CD14-positive monocyte (primary cell): ENCODE data around the gene TYW1. TPM values are rescaled to one million over a fixed set of nuclear protein-coding genes. Genes with fewer than 3 reads are reported as not detected.
"Not testable (repeated sequence)": the region's sequence is repeated elsewhere in the genome, so short reads cannot be mapped to it uniquely, and the experiment has no call there.

ENCODE experiments used
- DNase-seq, 3 donors: peaks; one replicate each; pipeline ENCODE4 v3.0.0-alpha.2; 2011 to 2022
- H2AFZ ChIP-seq: 2 replicates; pipeline ENCODE4 v1.6.0; 2012; ENCODE audit warnings: mild to moderate bottlenecking, low read depth, low read length, inconsistent platforms; ENCODE audit not compliant: insufficient read depth, poor library complexity, severe bottlenecking
- H3K27ac ChIP-seq, 2 donors: 1 replicate in 1 of 2; 2 replicates in 1 of 2; pipeline ENCODE4 v1.5.1; 2012 to 2013; ENCODE audit warnings: low read length in 2 of 2, control low read depth in 1 of 2, inconsistent platforms in 1 of 2, low read depth in 1 of 2, mild to moderate bottlenecking in 1 of 2
- H3K27me3 ChIP-seq, 2 donors: one replicate each; pipeline versions ENCODE4 v1.6.0 to v1.6.1; 2011 to 2013; ENCODE audit warnings: low read length in 2 of 2; ENCODE audit not compliant: control insufficient read depth in 2 of 2, insufficient read depth in 2 of 2
- H3K36me3 ChIP-seq, 2 donors: replicated peaks in 1 of 2; 1 replicate in 1 of 2; 2 replicates in 1 of 2; pipeline versions ENCODE4 v1.5.1 to v1.6.1; 2012 to 2013; ENCODE audit warnings: low read length in 2 of 2, control low read depth in 1 of 2, inconsistent platforms in 1 of 2, mild to moderate bottlenecking in 1 of 2; ENCODE audit not compliant: insufficient read depth in 2 of 2, control insufficient read depth in 1 of 2
- H3K4me1 ChIP-seq, 2 donors: 1 replicate in 1 of 2; 2 replicates in 1 of 2; pipeline versions ENCODE4 v1.5.1 to v1.6.1; 2012 to 2013; ENCODE audit warnings: low read length in 2 of 2, control low read depth in 1 of 2, inconsistent platforms in 1 of 2, mild to moderate bottlenecking in 1 of 2, moderate library complexity in 1 of 2; ENCODE audit not compliant: insufficient read depth in 2 of 2, control insufficient read depth in 1 of 2
- H3K4me2 ChIP-seq: replicated peaks from 2 replicates; pipeline ENCODE3; 2012; ENCODE audit warnings: low read length, moderate library complexity, mild to moderate bottlenecking; ENCODE audit not compliant: poor library complexity, severe bottlenecking; ENCODE audit errors: extremely low read depth
- H3K4me3 ChIP-seq, 3 experiments: fragments of 200-600 bp in 1 of 3; sonication (generic) in 1 of 3; replicated peaks in 1 of 3; 1 replicate in 2 of 3; 2 replicates in 1 of 3; pipeline ENCODE4 v1.5.1; 2011 to 2013; ENCODE audit warnings: low read length in 3 of 3, mild to moderate bottlenecking in 3 of 3, control low read depth in 2 of 3, low read depth in 2 of 3, inconsistent platforms in 1 of 3, moderate library complexity in 1 of 3
- H3K79me2 ChIP-seq: 2 replicates; pipeline ENCODE4 v1.6.0; 2012; ENCODE audit warnings: mild to moderate bottlenecking, control low read depth, inconsistent platforms, low read length, moderate library complexity; ENCODE audit not compliant: insufficient read depth
- H3K9ac ChIP-seq: 2 replicates; pipeline ENCODE4 v1.6.0; 2017; ENCODE audit warnings: low read length, mild to moderate bottlenecking; ENCODE audit not compliant: insufficient read depth, poor library complexity, severe bottlenecking
- H3K9me3 ChIP-seq, 2 donors: replicated peaks in 1 of 2; 1 replicate in 1 of 2; 2 replicates in 1 of 2; pipeline versions ENCODE4 v1.5.1 to v1.6.1; 2012 to 2013; ENCODE audit warnings: low read length in 2 of 2, control low read depth in 1 of 2; ENCODE audit not compliant: control insufficient read depth in 1 of 2, insufficient read depth in 1 of 2
- H4K20me1 ChIP-seq: 2 replicates; pipeline ENCODE4 v1.6.0; 2012; ENCODE audit warnings: mild to moderate bottlenecking, low read length, control low read depth, moderate library complexity; ENCODE audit not compliant: insufficient read depth
- H3K27ac Mint-ChIP-seq, 7 donors: one replicate each; pipeline ENCODE4 v1.8.0; 2020; ENCODE audit warnings: mild to moderate bottlenecking in 7 of 7, mixed read lengths in 7 of 7, moderate library complexity in 6 of 7, inconsistent platforms in 2 of 7
- H3K27me3 Mint-ChIP-seq, 3 donors: one replicate each; pipeline ENCODE4 v1.8.0; 2021 to 2022; ENCODE audit warnings: low read depth in 3 of 3, mild to moderate bottlenecking in 3 of 3, mixed read lengths in 3 of 3, moderate library complexity in 3 of 3, inconsistent platforms in 1 of 3
- H3K36me3 Mint-ChIP-seq, 2 donors: one replicate each; pipeline ENCODE4 v1.8.0; 2020; ENCODE audit warnings: mixed read lengths in 2 of 2, inconsistent platforms in 1 of 2, mild to moderate bottlenecking in 1 of 2
- H3K4me1 Mint-ChIP-seq: one replicate; pipeline ENCODE4 v1.8.0; 2020; ENCODE audit warnings: mild to moderate bottlenecking, mixed read lengths
- H3K4me3 Mint-ChIP-seq, 2 donors: one replicate each; pipeline ENCODE4 v1.8.0; 2020; ENCODE audit warnings: mild to moderate bottlenecking in 2 of 2, mixed read lengths in 2 of 2, moderate library complexity in 1 of 2
- H3K9me3 Mint-ChIP-seq, 7 donors: one replicate each; pipeline ENCODE4 v1.8.0; 2020 to 2022; ENCODE audit warnings: mixed read lengths in 7 of 7, mild to moderate bottlenecking in 6 of 7, moderate library complexity in 6 of 7, inconsistent platforms in 2 of 7
- WGBS: methylation state at CpG from one replicate; pipeline ENCODE4 v1.1.5; 2013; ENCODE audit warnings: missing lambda C conversion rate; ENCODE audit not compliant: insufficient coverage; 5-methylcytosine and 5-hydroxymethylcytosine counted together
- intact Hi-C, 2 donors: fragments of 100-400 bp; cut with micrococcal nuclease; formaldehyde crosslinking; loops; one replicate each; pipeline versions ENCODE4 v1.15.0 to v1.15.1; 2023
- polyA plus RNA-seq, 3 donors: library from polyadenylated mRNA; depleted of rRNA in 1 of 3; unstranded in 2 of 3; stranded (reverse) in 1 of 3; fragments of 300-500 nt in 2 of 3; fragments of >200 nt in 1 of 3; fragmentation: Illumina TruSeq in 2 of 3; gene quantifications; 1 replicate in 2 of 3; 2 replicates in 1 of 3; pipeline ENCODE4 v1.2.3, GENCODE V29; 2012 to 2021
- TF ChIP-seq, protein P1 (sequence below): fragments of 200-600 bp; IDR thresholded peaks from one replicate; pipeline ENCODE4 v1.8.0; 2022; ENCODE audit warnings: antibody characterized with exemption, mild to moderate bottlenecking

Gene TYW1
- polyA plus RNA-seq, 3 donors: 6.3 to 9.0 (median 7.2) TPM

DNA sequence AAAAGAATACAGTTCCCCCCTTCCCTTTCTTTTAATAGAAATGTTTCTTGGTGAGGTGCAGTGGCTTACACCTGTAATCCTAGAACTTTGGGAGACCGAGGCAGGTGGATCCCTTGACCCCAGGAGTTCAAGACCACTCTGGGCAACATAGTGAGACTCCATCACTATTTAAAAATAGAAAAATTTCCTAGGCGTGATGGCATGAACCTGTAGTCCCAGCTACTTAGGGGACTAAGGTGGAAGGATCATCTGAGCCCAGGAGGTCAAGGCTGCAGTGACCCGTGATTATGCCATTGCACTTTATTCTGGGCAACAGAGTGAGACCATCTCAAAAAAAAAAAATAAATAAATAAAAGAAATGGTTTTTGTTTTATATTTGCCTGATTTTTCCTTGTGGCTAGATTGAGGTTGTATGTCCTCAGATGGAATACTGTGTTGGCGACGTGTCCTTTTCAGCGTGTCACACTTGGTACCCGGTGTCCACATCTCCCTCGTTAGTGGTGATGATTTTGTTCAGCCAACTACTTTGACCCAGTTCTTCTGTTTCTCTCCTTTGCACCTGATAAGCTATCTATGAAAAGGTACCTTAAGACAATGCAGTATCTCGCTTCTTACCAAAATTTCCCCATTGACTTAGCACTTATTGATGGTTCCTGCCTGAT lies 202.4 kb downstream of the TYW1 start:
- peaks cover 2 to 33% of the 10 kb centered on the region in 2 donors for H3K36me3 ChIP-seq
- H3K4me1 ChIP-seq, H3K27ac ChIP-seq, H3K27me3 ChIP-seq, H3K4me2 ChIP-seq, H4K20me1 ChIP-seq, H3K27me3 Mint-ChIP-seq, H3K9me3 ChIP-seq, H3K4me3 ChIP-seq, H3K79me2 ChIP-seq, H3K27ac Mint-ChIP-seq, H3K4me3 Mint-ChIP-seq, intact Hi-C loops, H3K4me1 Mint-ChIP-seq, H3K9ac ChIP-seq, H2AFZ ChIP-seq, H3K9me3 Mint-ChIP-seq, DNase-seq: not testable (repeated sequence)
- peaks cover 36 to 41% of the 10 kb centered on the region in 2 donors for H3K36me3 Mint-ChIP-seq
- no CpG with 5 or more reads among the region's 9 CpGs for WGBS

DNA sequence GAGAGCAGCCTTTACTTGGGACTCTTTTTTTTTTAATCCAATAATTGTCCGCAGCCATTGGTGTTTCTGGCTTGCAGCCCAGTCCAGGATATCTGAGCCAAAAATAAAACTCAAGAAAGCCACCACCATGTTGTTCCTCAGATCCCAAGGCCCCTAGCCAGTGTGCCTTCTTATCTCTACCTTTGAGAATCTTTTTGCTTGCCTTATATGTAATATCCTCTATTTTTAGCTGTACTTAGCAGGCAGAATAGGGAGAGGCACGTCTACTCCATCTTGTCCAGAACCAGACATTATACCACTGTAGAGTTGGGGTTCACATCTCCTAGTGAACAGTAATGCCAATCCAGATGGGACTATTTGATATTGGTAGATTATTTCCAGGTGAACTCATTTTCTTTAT lies 209.1 kb downstream of the TYW1 start:
- H3K4me1 ChIP-seq, H3K9ac ChIP-seq, H3K27ac Mint-ChIP-seq, H2AFZ ChIP-seq, H3K27me3 Mint-ChIP-seq, H3K79me2 ChIP-seq, H3K27me3 ChIP-seq, H3K9me3 ChIP-seq, DNase-seq, intact Hi-C loops, H3K27ac ChIP-seq, H3K4me3 Mint-ChIP-seq, H3K4me3 ChIP-seq, H3K4me2 ChIP-seq, H4K20me1 ChIP-seq, H3K4me1 Mint-ChIP-seq, H3K9me3 Mint-ChIP-seq: not testable (repeated sequence)
- WGBS: no CpG with 5 or more reads among the region's 2 CpGs
- peaks cover 28 to 29% of the 10 kb centered on the region in 2 donors for H3K36me3 Mint-ChIP-seq
- peaks cover 0 to 10% of the 10 kb centered on the region in 2 donors for H3K36me3 ChIP-seq

DNA sequence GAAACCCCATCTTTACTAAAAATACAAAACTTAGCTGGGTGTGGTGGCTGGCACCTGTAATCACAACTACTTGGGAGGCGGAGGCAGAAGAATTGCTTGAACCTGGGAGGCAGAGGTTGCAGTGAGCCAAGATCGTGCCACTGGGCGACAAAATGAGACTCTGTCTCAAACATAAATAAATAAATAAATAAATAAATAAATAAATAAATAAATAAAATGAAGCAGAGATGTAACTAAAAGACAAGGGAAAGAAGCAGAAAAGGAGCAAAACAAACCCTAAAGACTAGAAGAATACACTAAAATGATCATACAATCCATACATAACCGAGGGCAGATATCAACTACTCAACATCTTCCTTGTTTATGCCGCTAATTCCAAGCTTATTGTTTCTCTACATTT lies 209.8 kb downstream of the TYW1 start:
- Histone ChIP-seq H3K4me1 (no peaks in the 10 kb centered on the region), H3K9ac (no peak overlapping the region), H3K27me3 (no peaks in the 10 kb centered on the region), H3K36me3 (peaks cover 0 to 10% of the 10 kb centered on the region in 2 donors), H3K4me2 (no peak overlapping the region), H4K20me1 (no peaks in the 10 kb centered on the region), H2AFZ (no peak overlapping the region), H3K27ac (no peak overlapping the region), H3K4me3 (no peak overlapping the region), H3K79me2 (no peaks in the 10 kb centered on the region), H3K9me3 (no peaks in the 10 kb centered on the region)
- no CpG with 5 or more reads among the region's 5 CpGs for WGBS
- no peak overlapping the region for H3K27ac Mint-ChIP-seq
- peaks cover 0 to 9% (median 3%) of the 10 kb centered on the region in 7 donors for H3K9me3 Mint-ChIP-seq
- peaks cover 3% of the 10 kb centered on the region for H3K4me1 Mint-ChIP-seq
- no peak for DNase-seq
- intact Hi-C loops: no loop called here
- H3K27me3 Mint-ChIP-seq: peaks cover 0 to 1% (median 0%) of the 10 kb centered on the region in 3 donors
- no peak overlapping the region for H3K4me3 Mint-ChIP-seq
- TF ChIP-seq, protein P1, sequence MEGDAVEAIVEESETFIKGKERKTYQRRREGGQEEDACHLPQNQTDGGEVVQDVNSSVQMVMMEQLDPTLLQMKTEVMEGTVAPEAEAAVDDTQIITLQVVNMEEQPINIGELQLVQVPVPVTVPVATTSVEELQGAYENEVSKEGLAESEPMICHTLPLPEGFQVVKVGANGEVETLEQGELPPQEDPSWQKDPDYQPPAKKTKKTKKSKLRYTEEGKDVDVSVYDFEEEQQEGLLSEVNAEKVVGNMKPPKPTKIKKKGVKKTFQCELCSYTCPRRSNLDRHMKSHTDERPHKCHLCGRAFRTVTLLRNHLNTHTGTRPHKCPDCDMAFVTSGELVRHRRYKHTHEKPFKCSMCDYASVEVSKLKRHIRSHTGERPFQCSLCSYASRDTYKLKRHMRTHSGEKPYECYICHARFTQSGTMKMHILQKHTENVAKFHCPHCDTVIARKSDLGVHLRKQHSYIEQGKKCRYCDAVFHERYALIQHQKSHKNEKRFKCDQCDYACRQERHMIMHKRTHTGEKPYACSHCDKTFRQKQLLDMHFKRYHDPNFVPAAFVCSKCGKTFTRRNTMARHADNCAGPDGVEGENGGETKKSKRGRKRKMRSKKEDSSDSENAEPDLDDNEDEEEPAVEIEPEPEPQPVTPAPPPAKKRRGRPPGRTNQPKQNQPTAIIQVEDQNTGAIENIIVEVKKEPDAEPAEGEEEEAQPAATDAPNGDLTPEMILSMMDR: no peak
- H3K36me3 Mint-ChIP-seq: peaks cover 28 to 29% of the 10 kb centered on the region in 2 donors

DNA sequence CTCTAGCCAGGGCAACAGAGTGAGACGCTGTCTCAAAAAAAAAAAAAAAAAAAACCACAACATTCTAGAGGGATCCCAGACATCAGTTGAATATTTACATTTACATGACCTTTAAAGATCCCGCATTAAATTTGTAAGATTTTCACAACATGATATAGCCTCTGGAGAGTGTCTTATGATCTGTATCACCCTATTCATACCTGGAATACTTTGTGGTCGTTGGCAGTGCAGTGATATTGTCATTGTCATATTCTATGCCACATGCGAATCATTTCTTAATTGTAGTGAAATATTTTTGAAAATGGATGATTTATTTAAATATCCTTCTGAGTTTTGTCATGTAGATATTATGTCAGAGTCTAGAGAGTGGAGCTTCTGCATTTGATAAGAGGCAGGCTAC lies 212.0 kb downstream of the TYW1 start:
- H3K36me3 Mint-ChIP-seq: peaks cover 32 to 38% of the 10 kb centered on the region in 2 donors
- peaks cover 0 to 10% of the 10 kb centered on the region in 2 donors for H3K36me3 ChIP-seq
- H3K27me3 Mint-ChIP-seq, H3K27ac Mint-ChIP-seq, intact Hi-C loops, H3K4me1 ChIP-seq, H3K4me3 ChIP-seq, H3K4me2 ChIP-seq, H4K20me1 ChIP-seq, DNase-seq, H3K4me3 Mint-ChIP-seq, H3K9me3 Mint-ChIP-seq, H3K9me3 ChIP-seq, H2AFZ ChIP-seq, H3K27me3 ChIP-seq, H3K4me1 Mint-ChIP-seq, H3K9ac ChIP-seq, H3K79me2 ChIP-seq, H3K27ac ChIP-seq: not testable (repeated sequence)
- WGBS: no CpG with 5 or more reads among the region's 4 CpGs
